Testis (tissue), 2 donors: ENCODE data around the gene FBXW5.

Source experiments
- CTCF ChIP-seq, 3 experiments: fragments of 450-650 bp in 2 of 3; fragments of 200-600 bp in 1 of 3; sonication (generic) in 1 of 3; IDR thresholded peaks; one replicate each; pipeline ENCODE4 v1.5.1; 2016 to 2019; ENCODE audit warnings: antibody characterized with exemption in 3 of 3, mild to moderate bottlenecking in 2 of 3, moderate library complexity in 1 of 3
- POLR2A ChIP-seq: fragments of 450-650 bp; IDR thresholded peaks from one replicate; pipeline ENCODE4 v1.6.1; 2017; ENCODE audit warnings: antibody characterized with exemption, mild to moderate bottlenecking, moderate library complexity

- TF ChIP-seq CTCF (IDR thresholded peaks at IDR 0.05) (no peak), POLR2A (no peak)
Measured at GRCh38 chr9:136943291-136944211, 987 bp downstream of the FBXW5 start.
